ENCODE measurements around the gene NOP53. TPM values are rescaled to one million over a fixed set of nuclear protein-coding genes. Genes with fewer than 3 reads are reported as not detected.

Gene NOP53
- total RNA-seq, 6 donors from 2014 or later = 261 to 432 (median 282) TPM

- no peak overlapping the region for H3K27ac ChIP-seq
- H3K27me3 ChIP-seq = no peaks in the 10 kb centered on the region
- no peak for ATAC-seq (ENCODE audit: low FRiP score in 2 of 2)
- no peaks in the 10 kb centered on the region for H3K4me1 ChIP-seq
- peaks cover 45 to 90% (median 68%) of the 10 kb centered on the region in 4 donors for H3K36me3 ChIP-seq
- 93 to 97% methylated on average over 11 to 12 of the region's 12 CpGs for WGBS, 2 donors
- DNase-seq = no peak
- no peak overlapping the region for H3K4me3 ChIP-seq
- TF ChIP-seq POLR2AphosphoS5 (IDR thresholded peaks at IDR 0.05) (no peak), POLR2A (IDR thresholded peaks at IDR 0.05) (no peak), CTCF (IDR thresholded peaks at IDR 0.05) (no peak), EP300 (IDR thresholded peaks at IDR 0.05) (no peak)
- H3K9me3 ChIP-seq = no peaks in the 10 kb centered on the region
Observed at GRCh38 chr19:47756627-47756929, 11.2 kb downstream of the NOP53 start.

- ATAC-seq (ENCODE audit: low FRiP score in 2 of 2) (no peak), DNase-seq (no peak)
- Histone ChIP-seq H3K27me3 (no peaks in the 10 kb centered on the region), H3K9me3 (no peaks in the 10 kb centered on the region), H3K4me1 (no peaks in the 10 kb centered on the region), H3K4me3 (no peak overlapping the region), H3K27ac (no peak overlapping the region), H3K36me3 (peaks cover 41 to 85% (median 64%) of the 10 kb centered on the region in 4 donors)
- WGBS, 2 donors = 92 to 93% methylated on average over 18 to 22 of the region's 22 CpGs
- no peak for TF ChIP-seq POLR2A (IDR thresholded peaks at IDR 0.05)
- TF ChIP-seq CTCF (IDR thresholded peaks at IDR 0.05) = no peak
- no peak for TF ChIP-seq POLR2AphosphoS5 (IDR thresholded peaks at IDR 0.05)
- no peak for TF ChIP-seq EP300 (IDR thresholded peaks at IDR 0.05)
Observed at GRCh38 chr19:47756953-47757608, 11.7 kb downstream of the NOP53 start.

GRCh38 chr19:47757617-47758442, 12.5 kb downstream of the NOP53 start:
- DNase-seq (no peak), ATAC-seq (ENCODE audit: low FRiP score in 2 of 2) (no peak)
- Histone ChIP-seq H3K27ac (no peak overlapping the region), H3K36me3 (peaks cover 34 to 77% (median 56%) of the 10 kb centered on the region in 4 donors), H3K4me3 (no peak overlapping the region), H3K27me3 (no peaks in the 10 kb centered on the region), H3K4me1 (no peaks in the 10 kb centered on the region), H3K9me3 (no peaks in the 10 kb centered on the region)
- WGBS, 2 donors = 83% methylated on average over 14 of the region's 14 CpGs
- TF ChIP-seq EP300 (IDR thresholded peaks at IDR 0.05) (no peak), POLR2AphosphoS5 (IDR thresholded peaks at IDR 0.05) (no peak), POLR2A (IDR thresholded peaks at IDR 0.05) (no peak), CTCF (IDR thresholded peaks at IDR 0.05) (no peak)

- no peak for DNase-seq
- Histone ChIP-seq H3K36me3 (peaks cover 31 to 71% (median 51%) of the 10 kb centered on the region in 4 donors), H3K27ac (no peak overlapping the region), H3K27me3 (no peaks in the 10 kb centered on the region), H3K4me3 (no peak overlapping the region), H3K9me3 (no peaks in the 10 kb centered on the region), H3K4me1 (no peaks in the 10 kb centered on the region)
- TF ChIP-seq POLR2A (IDR thresholded peaks at IDR 0.05) = no peak
- no peak for TF ChIP-seq CTCF (IDR thresholded peaks at IDR 0.05)
- no peak for TF ChIP-seq POLR2AphosphoS5 (IDR thresholded peaks at IDR 0.05)
- TF ChIP-seq EP300 (IDR thresholded peaks at IDR 0.05) = no peak
- ATAC-seq (ENCODE audit: low FRiP score in 2 of 2) = no peak
- 93 to 95% methylated on average over 5 of the region's 5 CpGs for WGBS, 2 donors
Observed at GRCh38 chr19:47758443-47758804, 13.1 kb downstream of the NOP53 start.
